ENCODE data around the gene RAMACL.

RAMACL gene

DNA sequence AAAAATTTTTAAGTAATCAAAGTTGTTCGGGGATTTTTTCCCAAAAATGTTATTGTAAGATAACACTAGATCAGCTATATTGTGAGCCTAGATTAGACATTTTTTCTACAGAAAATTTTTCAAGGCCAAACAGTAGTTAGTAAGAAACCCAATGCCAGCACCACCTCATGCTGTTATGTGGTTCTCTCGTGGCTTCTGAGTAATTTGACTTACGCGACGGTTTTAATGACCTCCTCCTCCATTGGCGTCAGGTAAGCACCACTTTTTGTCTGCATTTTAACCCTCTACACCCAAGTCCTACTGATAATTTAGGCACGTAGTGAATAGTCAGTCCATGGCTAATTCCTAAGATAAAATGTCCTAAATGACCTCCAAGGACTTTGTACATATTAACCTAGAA lies 30.9 kb upstream of the RAMACL start:
- DNase-seq: no peak

DNA sequence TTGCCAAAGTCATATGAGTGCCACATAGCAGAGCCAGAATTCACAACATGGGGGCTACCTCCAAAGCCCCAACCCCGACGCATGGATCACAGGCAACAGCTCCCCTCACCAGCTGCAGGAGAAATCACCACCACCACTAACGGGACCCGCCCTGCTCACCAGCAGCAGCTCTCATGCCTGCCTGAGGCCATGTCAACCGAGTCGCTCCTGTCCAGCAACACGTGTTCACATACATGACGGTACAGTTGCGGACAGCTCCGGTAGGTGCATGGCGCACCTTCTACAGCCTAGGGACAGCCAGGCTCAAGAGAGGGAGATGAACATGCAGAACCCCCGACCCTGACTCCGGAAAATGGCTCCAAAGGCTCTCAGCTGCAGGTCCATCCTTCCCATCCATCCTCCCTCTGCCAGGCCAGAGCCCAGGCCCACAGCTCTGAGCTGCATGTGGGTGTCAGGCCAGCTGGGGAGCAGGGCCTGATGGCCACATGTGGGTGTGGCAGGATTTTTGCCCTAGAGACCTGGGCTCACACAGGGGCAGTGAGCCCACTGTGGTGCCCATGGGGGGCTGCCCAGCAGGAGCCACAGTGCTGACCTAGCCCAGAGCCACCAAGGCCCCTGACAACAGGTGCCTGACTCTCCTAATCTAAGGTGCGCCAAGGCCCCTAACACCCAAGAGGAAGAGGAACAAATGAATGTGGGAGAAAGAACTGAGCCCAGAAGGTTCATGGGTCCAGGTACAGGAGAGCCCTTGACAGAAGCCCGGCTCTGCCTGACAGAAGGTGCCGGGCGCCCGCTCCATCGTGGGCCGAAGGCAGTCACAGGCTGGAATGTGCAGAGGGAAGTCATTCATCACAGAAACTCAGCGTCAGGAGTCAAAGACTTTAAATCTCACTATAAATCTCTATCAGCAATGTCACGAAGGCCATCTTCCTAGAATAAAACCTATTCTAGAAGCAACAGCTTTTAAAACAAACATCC lies 30.1 kb upstream of the RAMACL start:
- DNase-seq: no peak

DNA sequence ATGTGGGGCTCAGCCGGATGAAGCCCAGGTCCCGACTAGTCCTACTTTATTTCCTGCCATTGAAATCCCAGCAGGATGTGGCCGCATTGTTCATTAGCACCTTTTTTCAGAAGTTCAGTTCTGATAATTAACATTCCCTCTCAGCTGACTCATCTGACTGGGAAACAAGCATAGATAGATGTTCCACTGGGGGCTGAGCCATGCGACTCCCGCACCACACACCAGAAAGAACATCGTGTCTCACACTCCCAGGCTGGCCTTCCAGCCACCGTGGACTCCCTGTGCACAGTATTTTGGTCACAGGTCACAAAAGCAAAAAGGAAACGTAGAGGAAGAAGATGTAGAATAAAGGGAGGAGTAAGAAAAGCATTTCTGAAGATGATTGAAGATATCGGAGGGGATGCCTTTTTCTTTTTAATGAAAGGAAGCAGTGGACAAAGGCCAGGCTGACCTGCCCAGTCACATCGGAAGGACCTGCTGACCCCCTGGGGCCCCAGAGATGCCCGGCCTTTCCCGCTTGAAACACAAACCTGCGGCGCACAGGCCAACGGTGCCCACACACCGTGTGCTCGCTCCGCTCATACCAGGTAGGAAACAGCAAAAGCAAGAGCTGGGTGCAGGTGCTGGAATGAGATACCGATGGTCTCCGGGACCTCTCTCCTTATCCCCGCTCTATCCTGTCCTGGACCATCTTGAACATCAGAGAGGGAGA lies 28.7 kb upstream of the RAMACL start:
- DNase-seq: no peak

DNA sequence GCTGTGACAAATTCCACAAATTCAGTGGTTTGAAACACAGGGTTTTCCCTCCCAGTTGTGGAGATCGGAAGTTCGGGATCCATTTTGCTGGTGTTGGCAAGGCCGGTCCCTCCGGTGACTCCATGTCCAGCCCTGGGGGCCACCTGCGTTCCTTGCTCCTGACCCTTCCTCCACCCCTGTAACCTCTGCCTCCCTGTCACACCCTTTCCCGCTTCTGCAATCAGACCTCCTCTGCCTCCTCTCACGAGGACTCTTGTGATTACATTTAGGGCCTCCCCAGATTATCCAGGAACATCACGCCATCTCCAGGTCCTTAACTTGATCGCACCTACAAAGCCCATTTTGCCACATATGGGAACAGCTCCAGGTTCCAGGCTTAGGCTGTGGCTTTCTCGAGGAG lies 28.1 kb upstream of the RAMACL start:
- DNase-seq: no peak

DNA sequence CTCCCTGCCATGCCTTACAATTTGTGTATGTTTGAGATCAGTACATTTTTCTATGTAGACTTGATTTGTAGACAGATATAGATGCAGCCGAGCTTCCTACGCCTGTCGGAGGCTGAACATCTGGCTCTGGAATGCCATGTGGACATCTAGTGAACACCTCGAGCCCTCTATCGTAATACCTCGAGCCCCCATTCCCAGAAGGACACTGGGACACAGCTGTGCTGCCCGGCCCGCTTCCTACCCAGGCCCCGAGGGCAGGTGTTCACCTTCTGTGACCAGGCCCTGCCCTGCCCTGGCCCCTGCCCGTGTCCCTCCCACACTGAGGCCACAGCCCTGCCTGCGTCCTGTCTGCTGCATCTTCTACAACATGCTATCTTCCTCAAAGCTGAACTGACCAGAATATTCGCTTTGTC lies 27.7 kb upstream of the RAMACL start:
- DNase-seq: no peak

DNA sequence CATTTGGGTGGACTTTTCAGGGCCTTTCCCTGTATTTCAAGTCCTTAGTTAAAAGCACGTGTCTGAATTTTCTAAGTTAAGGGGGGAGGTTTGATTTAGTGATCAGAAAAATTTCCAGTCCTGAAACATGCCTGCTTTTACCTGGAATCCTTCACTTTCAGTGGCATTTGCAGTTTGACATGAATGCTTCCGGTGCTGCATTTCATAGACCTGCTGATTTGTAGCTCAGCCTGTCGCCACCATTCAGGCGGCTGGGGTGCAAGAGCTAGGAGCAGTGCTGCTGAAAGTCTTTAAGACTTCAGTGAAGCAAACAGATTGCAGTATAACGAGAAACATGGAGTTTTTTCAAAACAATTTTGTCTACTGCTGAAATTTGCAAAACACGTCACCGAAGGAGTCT lies 26.5 kb upstream of the RAMACL start:
- no peak for DNase-seq

DNA sequence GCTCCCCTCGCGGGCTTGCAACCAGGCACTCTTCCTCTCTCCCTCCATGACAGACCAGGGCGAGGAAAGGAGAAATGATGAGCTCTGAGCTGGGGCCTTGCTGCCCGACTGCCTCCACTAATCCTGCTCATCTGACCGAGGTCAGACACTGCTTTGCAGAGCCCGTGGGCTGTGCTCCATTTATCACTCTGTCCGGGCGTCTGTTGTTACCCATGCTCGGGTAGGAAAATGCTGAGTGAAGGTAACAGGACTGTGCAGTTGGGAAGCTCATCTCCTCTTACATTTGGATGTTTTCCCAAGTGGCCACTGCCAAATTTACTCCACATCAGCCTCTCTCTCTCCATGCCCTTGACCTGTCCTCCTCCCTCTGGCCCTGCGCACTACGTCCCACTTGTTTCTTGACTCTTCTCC lies 26.0 kb upstream of the RAMACL start:
- no peak for DNase-seq

DNA sequence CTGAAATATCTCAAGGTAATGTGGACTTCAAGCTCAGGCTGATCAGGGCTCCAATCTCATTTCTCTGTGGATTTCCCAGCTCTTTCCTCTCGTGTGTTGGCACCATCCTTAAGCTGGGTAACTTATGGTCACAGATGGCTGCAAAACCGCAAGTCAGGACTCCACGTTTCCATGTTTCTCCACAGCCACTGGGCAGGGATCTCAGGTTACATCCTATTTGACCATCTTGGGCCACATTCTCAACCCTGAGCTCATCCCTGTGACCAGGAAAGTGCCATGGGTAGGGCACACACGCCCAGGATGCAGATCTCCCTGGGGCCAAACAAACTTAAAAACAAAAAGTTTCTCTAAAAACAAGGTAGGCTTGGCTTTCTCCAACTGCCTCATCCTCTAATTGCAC lies 25.2 kb upstream of the RAMACL start:
- DNase-seq: no peak

DNA sequence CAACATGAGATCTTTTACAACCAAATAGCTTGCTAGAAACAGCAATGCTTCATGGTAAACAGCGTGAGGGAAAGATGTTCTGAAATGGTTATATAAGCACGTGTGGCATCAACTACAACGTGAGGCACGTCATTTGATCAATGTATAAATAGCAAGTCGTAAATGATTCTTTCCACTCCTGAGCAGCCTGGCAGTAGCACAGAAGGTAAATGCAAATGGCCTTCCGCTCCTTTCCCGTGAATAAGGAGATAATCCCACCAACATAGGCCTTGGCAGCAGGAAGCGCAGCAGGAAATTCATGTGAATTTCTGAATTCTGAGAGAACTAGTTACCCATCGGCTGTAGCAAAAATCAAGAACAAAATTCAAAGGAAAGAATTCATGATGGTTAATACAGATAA lies 23.6 kb upstream of the RAMACL start:
- no peak for DNase-seq

DNA sequence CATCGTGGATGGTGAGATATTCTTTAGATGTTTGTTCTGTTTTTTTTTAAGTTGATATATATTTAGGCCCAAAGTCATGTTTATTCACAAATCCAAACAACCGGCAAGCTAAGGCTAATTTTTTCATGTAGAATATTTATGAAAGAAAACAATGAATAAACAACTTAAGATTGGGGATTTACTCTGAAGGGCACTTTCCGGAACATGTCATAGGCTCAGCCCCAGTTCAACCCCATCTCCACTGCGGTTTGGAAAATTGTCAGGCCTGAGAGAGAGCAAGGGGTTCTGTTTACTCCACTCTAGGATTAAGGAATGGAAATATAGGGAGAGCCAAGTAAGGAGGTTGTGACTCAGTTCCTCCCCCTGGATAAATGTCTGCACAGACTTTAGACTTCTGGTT lies 22.3 kb upstream of the RAMACL start:
- no peak for DNase-seq

DNA sequence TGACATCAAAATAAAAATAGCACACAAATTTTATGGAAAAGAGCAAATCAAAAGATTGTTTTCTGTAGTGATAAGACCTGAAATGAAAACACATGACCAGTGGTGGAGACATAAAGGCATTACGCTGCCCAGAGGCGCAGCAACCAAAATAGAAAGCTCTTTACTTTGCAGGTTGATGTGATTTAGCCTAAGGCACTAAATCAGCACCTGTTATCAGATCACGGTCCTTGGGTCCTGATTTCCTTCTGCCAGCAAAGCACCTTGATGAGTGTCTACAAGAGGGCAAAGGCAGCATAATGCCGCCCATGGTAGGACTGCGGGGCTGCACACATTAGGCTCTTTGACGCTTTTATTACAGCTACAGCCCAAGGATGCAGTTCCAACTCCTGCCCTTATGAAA lies 19.3 kb upstream of the RAMACL start:
- DNase-seq: no peak

DNA sequence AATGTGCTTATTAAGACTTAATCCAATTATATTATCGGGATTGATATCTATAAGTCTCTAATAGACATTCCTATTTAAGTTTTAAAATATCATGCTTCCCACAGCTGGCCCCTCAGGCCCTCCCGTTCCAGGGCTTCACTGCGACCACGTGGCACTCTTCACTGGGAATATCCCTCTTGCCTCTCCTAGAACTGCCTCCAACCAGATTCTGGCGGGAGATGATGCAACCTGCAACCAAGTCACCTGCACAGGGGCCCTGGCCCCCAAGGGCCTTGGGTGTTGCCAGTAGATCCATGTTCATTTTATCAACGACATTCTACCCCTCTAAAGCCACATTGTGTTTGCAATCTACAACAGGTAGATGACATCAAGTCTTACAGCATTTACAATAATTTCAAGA lies 18.4 kb upstream of the RAMACL start:
- DNase-seq: no peak

DNA sequence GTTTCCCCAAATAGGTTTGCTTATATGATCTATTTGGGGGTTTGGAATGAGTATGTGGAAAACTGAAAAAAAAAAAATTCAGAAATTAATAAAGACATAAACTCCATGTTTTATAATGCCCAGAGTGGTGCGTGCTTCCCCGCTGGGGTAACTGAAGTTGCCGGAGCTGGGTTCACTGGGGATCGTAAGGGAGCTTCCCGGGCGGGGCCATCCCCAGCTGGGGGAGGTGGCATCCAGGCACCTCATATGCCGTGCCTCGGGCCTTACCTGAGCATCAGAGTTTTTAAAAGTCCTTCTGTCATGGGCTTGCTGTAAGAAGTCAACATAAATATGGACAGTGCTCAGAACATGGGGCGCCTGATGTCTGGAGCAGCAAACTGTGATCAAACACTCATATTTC lies 17.9 kb upstream of the RAMACL start:
- DNase-seq: no peak

DNA sequence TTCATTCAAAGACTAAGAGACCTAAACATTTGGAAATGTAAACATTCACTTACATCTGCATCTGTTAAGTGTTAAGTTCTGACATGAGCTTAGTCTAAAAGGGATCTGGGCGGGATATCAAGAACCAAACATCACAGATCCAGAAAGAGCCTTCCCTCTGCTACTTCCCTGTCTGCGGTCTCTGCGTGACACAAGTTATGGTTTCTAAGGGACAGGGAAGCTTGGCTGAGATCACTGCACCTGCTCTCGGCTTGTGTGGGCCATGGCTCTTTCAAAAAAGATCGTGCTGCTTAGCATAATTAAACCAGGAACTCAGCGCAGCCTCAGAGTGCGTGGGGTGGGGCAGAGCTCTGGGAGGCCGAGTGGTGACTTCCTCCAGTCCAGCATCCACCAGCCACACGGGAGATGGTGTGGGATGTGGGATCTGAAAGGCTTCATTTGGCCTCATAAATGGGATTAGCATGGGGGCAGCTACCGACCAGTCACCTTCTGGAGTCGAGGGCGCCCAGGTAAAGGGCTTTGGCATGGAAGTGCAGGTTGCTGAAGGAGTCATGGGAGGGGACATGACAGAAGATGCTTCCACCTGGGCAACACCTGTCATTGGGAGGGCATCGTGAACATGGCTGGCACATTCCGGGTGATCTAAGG lies 16.7 kb upstream of the RAMACL start:
- DNase-seq: no peak

DNA sequence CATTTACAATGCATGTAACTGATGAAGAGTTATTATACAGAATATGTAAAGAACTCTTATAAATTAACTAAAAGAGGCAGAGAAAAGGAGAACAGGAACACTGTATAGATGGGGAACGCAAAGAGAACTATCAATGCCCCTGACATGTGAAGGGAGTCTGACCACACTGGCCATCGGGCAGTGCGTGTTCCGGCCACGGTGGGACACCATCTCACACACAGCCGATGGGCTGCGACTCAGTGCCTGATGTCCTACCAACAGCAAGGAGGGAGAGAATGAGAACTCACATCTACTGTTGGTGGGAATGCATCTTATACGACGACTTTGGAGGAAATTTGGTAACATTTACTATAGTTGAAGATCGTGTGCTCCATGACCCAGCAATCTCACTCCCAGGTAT lies 15.5 kb upstream of the RAMACL start:
- no peak for DNase-seq

DNA sequence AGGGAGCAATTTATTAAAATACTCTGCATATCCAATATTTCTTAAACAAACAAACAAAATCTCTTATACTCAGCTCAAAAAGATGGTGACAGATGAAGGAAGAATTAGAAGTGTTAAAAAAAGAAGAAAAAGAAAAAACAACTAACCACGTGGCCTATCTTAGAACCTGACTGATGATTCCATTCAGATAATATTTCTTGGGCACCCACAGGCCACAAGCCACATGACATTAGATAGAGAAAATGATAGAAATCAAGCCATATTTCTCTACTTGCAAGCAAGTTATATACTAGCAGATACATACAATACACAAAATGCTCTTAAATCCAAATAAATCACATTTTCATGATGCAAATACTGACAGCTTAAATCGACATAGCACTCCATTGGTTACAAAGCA lies 14.5 kb upstream of the RAMACL start:
- DNase-seq: no peak

DNA sequence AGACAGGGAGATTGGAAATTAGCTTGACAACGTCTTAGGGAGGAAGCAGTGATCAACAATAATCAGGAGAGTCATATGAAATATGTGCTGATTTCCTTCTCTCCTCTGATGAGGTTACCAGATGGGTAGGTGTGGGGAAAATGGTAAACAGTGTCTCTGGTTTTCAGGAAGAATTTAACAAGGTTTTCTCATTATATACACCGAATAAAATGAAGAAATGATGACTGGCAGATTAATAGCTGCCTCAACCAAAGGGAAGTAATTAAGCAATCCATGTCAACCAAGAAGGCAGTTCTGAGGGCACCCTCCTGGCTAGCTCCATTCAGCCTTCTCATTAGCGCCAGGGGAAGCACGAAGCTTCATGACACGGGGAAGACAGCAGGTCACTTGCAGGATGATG lies 12.7 kb upstream of the RAMACL start:
- DNase-seq: no peak

DNA sequence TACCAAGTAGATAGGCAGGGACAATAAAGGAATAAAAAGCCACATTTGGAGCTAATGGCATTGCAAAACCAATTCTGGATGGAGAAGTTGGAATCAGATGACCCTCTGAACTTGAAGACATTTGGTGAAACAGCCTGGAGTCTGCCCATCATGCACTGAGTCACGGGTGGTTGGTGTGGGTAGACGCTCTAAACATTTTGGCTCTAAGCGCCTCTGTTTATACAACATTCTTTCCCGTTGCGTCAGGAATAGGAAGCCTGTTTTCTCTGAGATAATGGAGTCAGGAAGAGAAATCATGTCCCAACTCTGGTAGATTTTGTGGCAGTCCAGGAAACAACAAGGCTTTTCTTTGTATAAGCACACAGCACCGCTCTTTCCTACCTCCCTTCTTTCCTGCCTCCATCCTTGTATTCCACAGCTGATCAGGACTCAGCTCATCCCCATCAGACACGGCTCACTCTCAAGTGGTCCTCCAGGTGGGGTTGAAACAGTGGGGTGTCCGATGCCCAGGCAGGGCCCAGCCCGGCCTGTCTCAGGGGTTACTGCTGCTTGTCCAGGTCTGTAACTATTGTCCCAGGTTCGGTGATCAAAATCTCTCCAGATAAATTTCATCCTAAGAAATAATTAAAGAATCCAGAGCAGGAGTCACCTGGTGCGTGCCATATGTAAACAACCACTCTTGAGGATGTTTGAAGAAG lies 12.1 kb upstream of the RAMACL start:
- no peak for DNase-seq

DNA sequence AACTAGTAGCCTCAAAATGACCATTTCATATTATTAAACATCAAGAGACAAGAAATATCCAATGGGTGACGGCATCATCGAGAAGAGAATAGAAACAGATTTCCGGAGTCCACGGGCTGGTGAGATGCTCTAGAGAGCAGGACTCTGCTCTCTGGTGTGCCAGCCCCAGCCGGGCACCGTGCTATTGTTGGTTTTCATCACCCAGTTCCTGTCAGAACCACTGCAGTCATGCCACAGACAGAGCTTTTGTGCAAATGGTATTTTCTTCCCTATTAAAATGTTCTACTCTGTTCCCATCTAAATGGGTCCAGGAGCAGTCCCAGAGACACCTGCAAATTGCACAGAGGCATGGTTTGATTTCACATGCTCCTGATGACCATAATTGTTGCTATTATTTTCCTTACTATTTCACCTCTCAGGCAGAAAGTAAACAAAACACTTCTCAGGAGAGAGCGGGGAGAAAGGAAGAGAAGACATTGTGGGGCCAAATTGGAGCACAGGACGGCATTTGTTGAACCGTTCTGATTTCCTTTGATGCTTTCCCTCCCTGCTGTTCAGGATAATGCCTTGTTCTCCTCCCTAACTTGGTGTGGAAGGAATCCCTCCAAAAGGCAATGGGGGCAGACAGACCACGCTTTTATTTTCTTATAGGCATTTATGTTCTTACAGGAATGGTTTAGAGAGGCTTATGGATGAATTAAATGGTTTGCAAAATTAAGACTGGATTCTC lies 11.4 kb upstream of the RAMACL start:
- no peak for DNase-seq

DNA sequence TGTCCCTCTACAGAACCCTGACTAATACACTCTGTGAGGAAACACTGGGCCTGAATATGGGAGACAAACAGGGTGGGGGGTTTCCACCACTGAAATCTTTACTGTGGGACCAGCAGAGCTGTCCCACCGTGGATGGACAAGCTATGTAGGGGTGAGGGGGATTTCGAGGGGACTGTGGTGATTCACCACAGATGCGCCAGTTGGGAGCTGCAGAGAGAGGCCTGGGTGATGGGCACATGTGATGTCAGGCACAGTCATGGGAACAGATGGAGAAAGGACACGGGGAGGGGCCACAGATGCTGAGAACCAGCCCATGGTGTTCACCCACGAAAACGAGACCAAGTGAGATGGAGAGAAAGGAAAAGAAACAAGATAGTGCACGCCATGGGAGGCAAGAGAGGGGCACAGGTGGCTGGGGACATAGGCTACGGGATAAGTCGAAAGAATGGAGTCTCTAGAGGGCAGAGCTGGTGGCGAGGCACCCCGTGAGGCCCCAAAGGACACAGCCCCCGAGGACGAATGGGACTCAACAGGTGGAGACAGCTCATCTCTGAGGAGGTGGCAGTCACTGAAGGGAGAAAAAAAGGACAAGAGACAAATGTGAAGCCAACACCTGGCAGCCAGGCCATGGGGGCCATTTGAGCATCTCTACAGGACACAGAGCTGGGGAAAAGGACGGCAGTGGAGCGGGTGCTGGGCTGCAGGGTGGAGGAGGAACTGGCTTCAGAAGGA lies 10.5 kb upstream of the RAMACL start:
- no peak for DNase-seq

DNA sequence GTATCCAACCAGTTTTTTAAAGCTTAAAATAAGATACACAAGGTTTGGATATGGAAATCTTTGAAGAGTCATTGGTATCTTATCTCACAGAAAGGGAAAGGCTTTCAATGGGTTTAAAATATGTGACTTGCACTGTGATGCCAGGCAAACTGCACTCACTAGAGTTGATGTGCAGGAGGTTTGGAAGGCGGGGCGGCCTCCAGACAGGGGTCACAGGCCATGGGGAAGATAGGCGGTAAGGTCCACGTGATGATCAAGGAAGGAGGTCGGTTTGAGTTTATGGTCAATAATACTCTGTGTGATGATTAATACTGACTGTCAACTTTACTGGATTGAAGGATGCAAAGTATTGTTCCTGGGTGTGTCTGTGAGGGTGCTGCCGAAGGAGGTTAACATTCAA lies 9.5 kb upstream of the RAMACL start:
- DNase-seq: no peak
